ENCODE data around the gene GPC4. TPM values are rescaled to one million over a fixed set of nuclear protein-coding genes. Genes with fewer than 3 reads are reported as not detected.

Gene GPC4
- polyA plus RNA-seq, 1 donor from 2014 or later, result 1.2 TPM

GRCh38 chrX:133273180-133273579 lies 142.1 kb downstream of the GPC4 start:
- no peak overlapping the region for H3K9ac ChIP-seq (ENCODE audit: low read length)
- H3K27me3 ChIP-seq (ENCODE audit: insufficient read depth, low read depth, low read length), result no peaks in the 10 kb centered on the region

GRCh38 chrX:133269168-133269567 lies 146.1 kb downstream of the GPC4 start:
- Histone ChIP-seq H3K4me3 (ENCODE audit: low read length) (no peak overlapping the region), H3K27ac (ENCODE audit: low read length) (no peak overlapping the region), H2AFZ (ENCODE audit: low read depth, low read length) (no peak overlapping the region), H3K9me3 (ENCODE audit: low read length) (no peaks in the 10 kb centered on the region), H3K27me3 (ENCODE audit: insufficient read depth, low read depth, low read length) (no peaks in the 10 kb centered on the region), H3K36me3 (ENCODE audit: insufficient read depth, low read length) (no peaks in the 10 kb centered on the region), H3K9me2 (ENCODE audit: insufficient read depth, low read length) (no peaks in the 10 kb centered on the region), H3K9ac (ENCODE audit: low read length) (no peak overlapping the region), H3F3A (ENCODE audit: insufficient read depth, low read length, poor library complexity, severe bottlenecking) (no peaks in the 10 kb centered on the region), H3K4me2 (ENCODE audit: low read length) (no peak overlapping the region), H4K20me1 (ENCODE audit: insufficient read depth) (no peaks in the 10 kb centered on the region), H3K79me2 (replicated peaks; ENCODE audit: insufficient read depth, low read length) (no peaks in the 10 kb centered on the region)
- TF ChIP-seq EZH2 (IDR thresholded peaks at IDR 0.05; ENCODE audit: borderline replicate concordance, insufficient read depth, low read length, poor library complexity, severe bottlenecking), result no peak
- no peak for TF ChIP-seq MXI1 (conservative IDR thresholded peaks at IDR 0.05; ENCODE audit: poor library complexity, severe bottlenecking)
- TF ChIP-seq RAD21 (conservative IDR thresholded peaks at IDR 0.05), result no peak
- no peak for TF ChIP-seq REST (IDR thresholded peaks at IDR 0.05; ENCODE audit: borderline replicate concordance)
- no peak for TF ChIP-seq EP300 (conservative IDR thresholded peaks at IDR 0.05; ENCODE audit: poor library complexity, severe bottlenecking)
- TF ChIP-seq SMC3 (conservative IDR thresholded peaks at IDR 0.05; ENCODE audit: poor library complexity), result no peak
- no peak for TF ChIP-seq TAF1 (IDR thresholded peaks at IDR 0.05; ENCODE audit: low read depth)

More at GRCh38 chrX:133273180-133273579, 142.1 kb downstream of the GPC4 start:
- no peaks in the 10 kb centered on the region for H3K36me3 ChIP-seq (ENCODE audit: insufficient read depth, low read length)
- H3K4me2 ChIP-seq (ENCODE audit: low read length), result no peak overlapping the region
- no peaks in the 10 kb centered on the region for H3K9me3 ChIP-seq (ENCODE audit: low read length)
- H3K4me3 ChIP-seq (ENCODE audit: low read length), result no peak overlapping the region
- H4K20me1 ChIP-seq (ENCODE audit: insufficient read depth), result no peaks in the 10 kb centered on the region
- H3K79me2 ChIP-seq (replicated peaks; ENCODE audit: insufficient read depth, low read length), result no peaks in the 10 kb centered on the region
- no peak overlapping the region for H2AFZ ChIP-seq (ENCODE audit: low read depth, low read length)
- no peaks in the 10 kb centered on the region for H3K9me2 ChIP-seq (ENCODE audit: insufficient read depth, low read length)
- TF ChIP-seq SMC3 (conservative IDR thresholded peaks at IDR 0.05; ENCODE audit: poor library complexity) (no peak), CTCF (IDR thresholded peaks at IDR 0.05; ENCODE audit: poor library complexity, severe bottlenecking) (no peak), TAF1 (IDR thresholded peaks at IDR 0.05; ENCODE audit: low read depth) (no peak), MXI1 (conservative IDR thresholded peaks at IDR 0.05; ENCODE audit: poor library complexity, severe bottlenecking) (no peak), REST (IDR thresholded peaks at IDR 0.05; ENCODE audit: borderline replicate concordance) (no peak), POLR2AphosphoS5 (IDR thresholded peaks at IDR 0.05) (no peak), EZH2 (IDR thresholded peaks at IDR 0.05; ENCODE audit: borderline replicate concordance, insufficient read depth, low read length, poor library complexity, severe bottlenecking) (no peak), EP300 (conservative IDR thresholded peaks at IDR 0.05; ENCODE audit: poor library complexity, severe bottlenecking) (no peak), RAD21 (conservative IDR thresholded peaks at IDR 0.05) (no peak)
- H3K27ac ChIP-seq (ENCODE audit: low read length), result no peak overlapping the region
- no peaks in the 10 kb centered on the region for H3F3A ChIP-seq (ENCODE audit: insufficient read depth, low read length, poor library complexity, severe bottlenecking)
